ENCODE results near the gene MME.

MME gene

GRCh38 chr3:155075200-155075599, 4.9 kb upstream of the MME start:
- DNase-seq, result no peak
- Histone ChIP-seq H3K4me3 (ENCODE audit: low read depth, low read length) (no peak overlapping the region), H3K36me3 (replicated peaks) (no peaks in the 10 kb centered on the region), H3K27ac (no peak overlapping the region), H3K27me3 (replicated peaks) (no peaks in the 10 kb centered on the region)
- in situ Hi-C loops (cut with HindIII; ENCODE audit: low pct_ligation_motif_present, low sequenced_read_pairs), result no loop called here
- no peak for TF ChIP-seq CTCF (IDR thresholded peaks at IDR 0.05; ENCODE audit: low read depth, low read length, missing control alignments)

- Histone ChIP-seq H3K4me3 (ENCODE audit: low read depth, low read length) (no peak overlapping the region), H3K36me3 (replicated peaks) (no peaks in the 10 kb centered on the region), H3K27ac (no peak overlapping the region), H3K27me3 (replicated peaks) (no peaks in the 10 kb centered on the region)
- no peak for TF ChIP-seq CTCF (IDR thresholded peaks at IDR 0.05; ENCODE audit: low read depth, low read length, missing control alignments)
- no peak for DNase-seq
- in situ Hi-C loops (cut with HindIII; ENCODE audit: low pct_ligation_motif_present, low sequenced_read_pairs), result no loop called here
These were observed 3.2 kb upstream of the MME start for GRCh38 chr3:155076888-155077287.

GRCh38 chr3:155078711-155079467, 1.2 kb upstream of the MME start:
- in situ Hi-C loops (cut with HindIII; ENCODE audit: low pct_ligation_motif_present, low sequenced_read_pairs), result no loop called here
- no peaks in the 10 kb centered on the region for H3K36me3 ChIP-seq (replicated peaks)
- peak overlapping the region; percentile 85 for H3K4me3 ChIP-seq (ENCODE audit: low read depth, low read length)
- no peak for TF ChIP-seq CTCF (IDR thresholded peaks at IDR 0.05; ENCODE audit: low read depth, low read length, missing control alignments)
- no peaks in the 10 kb centered on the region for H3K27me3 ChIP-seq (replicated peaks)
- DNase-seq, result peak; percentile 4
- no peak overlapping the region for H3K27ac ChIP-seq

GRCh38 chr3:155079468-155079745, 712 bp upstream of the MME start:
- Histone ChIP-seq H3K36me3 (replicated peaks) (no peaks in the 10 kb centered on the region), H3K27ac (peak overlapping the region; percentile 0), H3K27me3 (replicated peaks) (no peaks in the 10 kb centered on the region), H3K4me3 (ENCODE audit: low read depth, low read length) (peak overlapping the region; percentile 85)
- TF ChIP-seq CTCF (IDR thresholded peaks at IDR 0.05; ENCODE audit: low read depth, low read length, missing control alignments), result peak; percentile 34
- peak; percentile 6 for DNase-seq
- in situ Hi-C loops (cut with HindIII; ENCODE audit: low pct_ligation_motif_present, low sequenced_read_pairs), result no loop called here

- in situ Hi-C loops (cut with HindIII; ENCODE audit: low pct_ligation_motif_present, low sequenced_read_pairs), result no loop called here
These were observed 573 bp downstream of the MME start for GRCh38 chr3:155080692-155081091.

More at GRCh38 chr3:155080692-155081091, 573 bp downstream of the MME start:
- DNase-seq, result no peak
- Histone ChIP-seq H3K36me3 (replicated peaks) (no peaks in the 10 kb centered on the region), H3K27me3 (replicated peaks) (no peaks in the 10 kb centered on the region), H3K4me3 (ENCODE audit: low read depth, low read length) (peak overlapping the region; percentile 85), H3K27ac (no peak overlapping the region)
- TF ChIP-seq CTCF (IDR thresholded peaks at IDR 0.05; ENCODE audit: low read depth, low read length, missing control alignments), result no peak
